ENCODE data around the gene AGPAT2.

Gene AGPAT2

GRCh38 chr9:136688274-136689107 is 1.2 kb upstream of the AGPAT2 start:
- H3K4me1 ChIP-seq (ENCODE audit: control insufficient read depth, insufficient read depth, low read length) = peaks cover 5% of the 10 kb centered on the region
- TF ChIP-seq SCRT2 (tag by site-specific recombination; IDR thresholded peaks at IDR 0.05) = no peak
- no peak for TF ChIP-seq ZNF843 (tag by site-specific recombination; IDR thresholded peaks at IDR 0.05)
- TF ChIP-seq ZNF596 (tag by site-specific recombination; IDR thresholded peaks at IDR 0.05) = no peak
- TF ChIP-seq ZNF677 (tag by site-specific recombination; IDR thresholded peaks at IDR 0.05) = no peak
- peak; percentile 81 for TF ChIP-seq ZNF121 (tag by site-specific recombination; IDR thresholded peaks at IDR 0.05)
- TF ChIP-seq ZNF391 (tag by site-specific recombination; IDR thresholded peaks at IDR 0.05; ENCODE audit: borderline replicate concordance, low read depth) = no peak
- no peak for TF ChIP-seq ZSCAN5A (tag by site-specific recombination; IDR thresholded peaks at IDR 0.05)
- no peak for TF ChIP-seq ZNF223 (tag by site-specific recombination; IDR thresholded peaks at IDR 0.05)
- TF ChIP-seq ZNF548 (tag by site-specific recombination; IDR thresholded peaks at IDR 0.05) = no peak
- TF ChIP-seq AEBP2 (tag by site-specific recombination; IDR thresholded peaks at IDR 0.05; ENCODE audit: borderline replicate concordance) = no peak
- TF ChIP-seq PATZ1 (tag by site-specific recombination; IDR thresholded peaks at IDR 0.05) = no peak
- TF ChIP-seq ZNF239 (tag by site-specific recombination; IDR thresholded peaks at IDR 0.05) = no peak
- no peak for TF ChIP-seq ZFP41 (tag by site-specific recombination; IDR thresholded peaks at IDR 0.05; ENCODE audit: borderline replicate concordance)
- TF ChIP-seq KLF17 (tag by site-specific recombination; IDR thresholded peaks at IDR 0.05) = no peak
- no peak for TF ChIP-seq ZNF274 (IDR thresholded peaks at IDR 0.05; ENCODE audit: low read length)
- TF ChIP-seq ZNF274 (tag by site-specific recombination; IDR thresholded peaks at IDR 0.05; ENCODE audit: borderline replicate concordance) = no peak
- 0 out of 2 replicates have a peak, but pooled peaks have one; percentile 39 for TF ChIP-seq ZBTB17 (tag by site-specific recombination; IDR thresholded peaks at IDR 0.05)
- no peak overlapping the region for H3K27ac ChIP-seq (ENCODE audit: extremely low read depth, low read depth, low read length)
- H3K36me3 ChIP-seq (ENCODE audit: control insufficient read depth in 2 of 2, insufficient read depth in 1 of 2, low read length in 2 of 2) = peaks cover 0 to 7% of the 10 kb centered on the region in 2 experiments; a peak in 1 of 3 replicates
- no peaks in the 10 kb centered on the region for H3K9me3 ChIP-seq (ENCODE audit: control insufficient read depth, insufficient read depth, low read depth, low read length)
- H3K4me3 ChIP-seq (ENCODE audit: low read depth, low read length) = no peak overlapping the region
- POLR2A ChIA-PET = interaction anchor here (0.7 to 3.6 kb wide), 4 partner anchors 12 to 518 kb away, joined by 3 to 22 read pairs (median 12); no protein-coding TSS in a partner anchor
- CTCF ChIA-PET = interaction anchor here (0.9 to 3.9 kb wide), 4 partner anchors 13 to 326 kb away, joined by 3 to 19 read pairs (median 8); no protein-coding TSS in a partner anchor

- Histone ChIP-seq H3K27ac (ENCODE audit: extremely low read depth, low read depth, low read length) (no peak overlapping the region), H3K4me3 (ENCODE audit: low read depth, low read length) (no peak overlapping the region), H3K36me3 (ENCODE audit: control insufficient read depth in 2 of 2, insufficient read depth in 1 of 2, low read length in 2 of 2) (peaks cover 0 to 7% of the 10 kb centered on the region in 2 experiments; a peak in 1 of 3 replicates), H3K4me1 (ENCODE audit: control insufficient read depth, insufficient read depth, low read length) (peaks cover 5% of the 10 kb centered on the region), H3K9me3 (ENCODE audit: control insufficient read depth, insufficient read depth, low read depth, low read length) (no peaks in the 10 kb centered on the region)
- CTCF ChIA-PET = interaction anchor here (0.6 to 3.9 kb wide), 6 partner anchors 7 to 325 kb away, joined by 3 to 20 read pairs (median 8); no protein-coding TSS in a partner anchor
- POLR2A ChIA-PET = interaction anchor here (0.7 to 3.6 kb wide), 7 partner anchors 11 to 519 kb away, joined by 3 to 22 read pairs (median 5); no protein-coding TSS in a partner anchor
- TF ChIP-seq ZNF19 (tag by site-specific recombination; IDR thresholded peaks at IDR 0.05; ENCODE audit: low read depth) (no peak), KLF9 (tag by site-specific recombination; IDR thresholded peaks at IDR 0.05; ENCODE audit: low read depth) (peak; percentile 34; the same call in 1 of the 2 replicates), ZNF514 (tag by site-specific recombination; IDR thresholded peaks at IDR 0.05) (no peak), KLF8 (tag by site-specific recombination; IDR thresholded peaks at IDR 0.05) (peak; percentile 85; the same call in 1 of the 2 replicates), ZIC2 (tag by site-specific recombination; IDR thresholded peaks at IDR 0.05) (peak; percentile 69), GLIS2 (tag by site-specific recombination; IDR thresholded peaks at IDR 0.05) (peak; percentile 70), HIC1 (tag by site-specific recombination; IDR thresholded peaks at IDR 0.05) (peak; percentile 60; the same call in 1 of the 2 replicates), KLF17 (tag by site-specific recombination; IDR thresholded peaks at IDR 0.05) (peak; percentile 88)
Measured at GRCh38 chr9:136687721-136688223, 515 bp upstream of the AGPAT2 start.
